IMR-90 (cell line): Measurements from ENCODE around the gene MED26. TPM values are rescaled to one million over a fixed set of nuclear protein-coding genes. Genes with fewer than 3 reads are reported as not detected.
A peak's percentile ranks its signal among the peaks of the same experiment; 100 is the strongest.

Experiments used
- ATAC-seq: fragments of 200-7000 bp; cut with Tn5 transposase; 2 replicates; pipeline ENCODE4 v1.9.1; 2020; ENCODE audit warnings: low read depth, mild to moderate bottlenecking, moderate library complexity
- BruUV-seq: library from RNA; stranded (reverse); fragments of 400-500 nt; replicated peaks from 2 replicates; lab custom pipeline; 2021; lab: Mats Ljungman, UMichigan
- CTCF ChIA-PET: fragments of 300-600 bp; formaldehyde crosslinking; extraction: SDS; loops from one replicate; lab custom pipeline; 2021; ENCODE audit warnings: antibody characterized with exemption; lab: Yijun Ruan, JAX
- POLR2A ChIA-PET: fragments of 300-600 bp; sonication (Branson Sonifier 250); formaldehyde crosslinking; loops from one replicate; lab custom pipeline; 2022; ENCODE audit warnings: antibody characterized with exemption; ENCODE audit not compliant: unreplicated experiment; lab: Charles Lee
- DNase-seq: peaks from one replicate; pipeline ENCODE4 v3.0.0; 2013
- H2AFZ ChIP-seq: replicated peaks from 2 replicates; pipeline ENCODE3; 2013; ENCODE audit warnings: low read length, mild to moderate bottlenecking; ENCODE audit not compliant: poor library complexity
- H2AK5ac ChIP-seq: 2 replicates; pipeline ENCODE4 v1.6.1; 2013; ENCODE audit warnings: low read depth, low read length, inconsistent platforms
- H2AK9ac ChIP-seq: replicated peaks from 2 replicates; pipeline ENCODE3; 2013; ENCODE audit warnings: mild to moderate bottlenecking, low read depth, low read length, moderate library complexity; ENCODE audit not compliant: poor library complexity
- H2BK120ac ChIP-seq: 2 replicates; pipeline ENCODE4 v1.6.1; 2013; ENCODE audit warnings: low read depth, low read length, inconsistent platforms
- H2BK15ac ChIP-seq: 3 replicates; pipeline ENCODE4 v1.6.1; 2013; ENCODE audit warnings: low read depth, low read length, inconsistent platforms
- H2BK20ac ChIP-seq: 2 replicates; pipeline ENCODE4 v1.6.1; 2013; ENCODE audit warnings: low read depth, mild to moderate bottlenecking, inconsistent platforms, low read length, moderate library complexity
- H2BK5ac ChIP-seq: 2 replicates; pipeline ENCODE4 v1.6.1; 2013; ENCODE audit warnings: mild to moderate bottlenecking, low read depth, low read length, inconsistent platforms; ENCODE audit not compliant: poor library complexity, severe bottlenecking
- H3K14ac ChIP-seq: replicated peaks from 2 replicates; pipeline ENCODE4 v1.6.1; 2013; ENCODE audit warnings: low read depth, low read length, inconsistent platforms
- H3K18ac ChIP-seq: 2 replicates; pipeline ENCODE4 v1.6.1; 2013; ENCODE audit warnings: low read depth, low read length, control low read depth
- H3K23ac ChIP-seq: 2 replicates; pipeline ENCODE4 v1.6.1; 2013; ENCODE audit warnings: low read depth, low read length, inconsistent platforms
- H3K27ac ChIP-seq: 2 replicates; pipeline ENCODE4 v1.5.1; 2013; ENCODE audit warnings: mild to moderate bottlenecking, control low read depth, low read length; ENCODE audit not compliant: insufficient read depth
- H3K27me3 ChIP-seq: 2 replicates; pipeline ENCODE4 v1.6.1; 2013; ENCODE audit warnings: low read length; ENCODE audit not compliant: control insufficient read depth, insufficient read depth
- H3K36me3 ChIP-seq: 2 replicates; pipeline ENCODE4 v1.6.1; 2013; ENCODE audit warnings: low read length, mixed read lengths; ENCODE audit not compliant: control insufficient read depth, insufficient read depth
- H3K4ac ChIP-seq: 2 replicates; pipeline ENCODE4 v1.6.1; 2013; ENCODE audit warnings: low read depth, low read length, inconsistent platforms
- H3K4me1 ChIP-seq: 2 replicates; pipeline ENCODE4 v1.6.1; 2013; ENCODE audit warnings: low read length, mixed read lengths; ENCODE audit not compliant: control insufficient read depth, insufficient read depth
- H3K4me2 ChIP-seq: 2 replicates; pipeline ENCODE4 v1.6.1; 2013; ENCODE audit warnings: low read depth, mild to moderate bottlenecking, control low read depth, low read length, moderate library complexity
- H3K4me3 ChIP-seq: 2 replicates; pipeline ENCODE4 v1.5.1; 2013; ENCODE audit warnings: low read depth, mild to moderate bottlenecking, control low read depth, low read length, moderate library complexity; ENCODE audit not compliant: insufficient read depth
- H3K56ac ChIP-seq: 2 replicates; pipeline ENCODE4 v1.6.1; 2013; ENCODE audit warnings: low read length, inconsistent platforms; ENCODE audit not compliant: insufficient read depth; ENCODE audit errors: extremely low read depth
- H3K79me1 ChIP-seq, 2 experiments: 2 replicates each; pipeline ENCODE4 v1.6.1; 2013; ENCODE audit warnings: low read length in 2 of 2, inconsistent platforms in 1 of 2, low read depth in 1 of 2
- H3K9ac ChIP-seq: 2 replicates; pipeline ENCODE4 v1.6.1; 2013; ENCODE audit warnings: low read depth, low read length, control low read depth
- H3K9me1 ChIP-seq: 2 replicates; pipeline ENCODE4 v1.6.1; 2013; ENCODE audit warnings: low read length, inconsistent platforms; ENCODE audit not compliant: insufficient read depth
- H3K9me3 ChIP-seq: 2 replicates; pipeline ENCODE4 v1.6.1; 2013; ENCODE audit warnings: low read length; ENCODE audit not compliant: control insufficient read depth, insufficient read depth
- H4K20me1 ChIP-seq: 2 replicates; pipeline ENCODE4 v1.6.1; 2013; ENCODE audit warnings: low read length, inconsistent platforms; ENCODE audit not compliant: insufficient read depth
- H4K5ac ChIP-seq: 2 replicates; pipeline ENCODE4 v1.6.1; 2013; ENCODE audit warnings: mild to moderate bottlenecking, low read depth, low read length, control low read depth
- H4K8ac ChIP-seq, 2 experiments: 2 replicates each; pipeline ENCODE4 v1.6.1; 2013; ENCODE audit warnings: low read depth in 2 of 2, low read length in 2 of 2, control low read depth in 1 of 2, inconsistent platforms in 1 of 2
- H4K91ac ChIP-seq: 2 replicates; pipeline ENCODE4 v1.6.1; 2013; ENCODE audit warnings: low read depth, low read length, inconsistent platforms; ENCODE audit not compliant: insufficient read depth
- BHLHE40 ChIP-seq: fragments of 150-350 bp; IDR thresholded peaks from 2 replicates; pipeline ENCODE4 v1.6.1; 2016; ENCODE audit warnings: mild to moderate bottlenecking, low read depth, low read length
- MAZ ChIP-seq: IDR thresholded peaks from 2 replicates; pipeline ENCODE4 v1.6.1; 2012; ENCODE audit warnings: low read depth, mild to moderate bottlenecking, low read length, improper control_type of control experiment, moderate library complexity, borderline replicate concordance
- NFE2L2 ChIP-seq: fragments of 150-350 bp; IDR thresholded peaks from 2 replicates; pipeline ENCODE4 v1.6.1; 2016; ENCODE audit warnings: low read depth, mild to moderate bottlenecking, low read length
- POLR2A ChIP-seq: IDR thresholded peaks from 2 replicates; pipeline ENCODE4 v1.6.1; 2012; ENCODE audit warnings: mild to moderate bottlenecking, low read depth, low read length
- RAD21 ChIP-seq: IDR thresholded peaks from 2 replicates; pipeline ENCODE4 v1.6.1; 2012; ENCODE audit warnings: low read length, improper control_type of control experiment
- RCOR1 ChIP-seq: IDR thresholded peaks from 2 replicates; pipeline ENCODE4 v1.6.1; 2012; ENCODE audit warnings: mild to moderate bottlenecking, low read length, improper control_type of control experiment; ENCODE audit not compliant: insufficient replicate concordance
- WGBS, 2 experiments: methylation state at CpG; one replicate each; pipeline versions ENCODE4 v1.1.5 to v1.1.7; 2013; ENCODE audit warnings: missing lambda C conversion rate in 2 of 2; ENCODE audit not compliant: insufficient read length in 1 of 2; ENCODE audit errors: extremely low coverage in 2 of 2; 5-methylcytosine and 5-hydroxymethylcytosine counted together
- dilution Hi-C: fragments of 300-500 bp; cut with HindIII; formaldehyde crosslinking; loops from one replicate; pipeline ENCODE4 v1.14.3; 2018; ENCODE audit warnings: low sequenced_read_pairs; ENCODE audit not compliant: unreplicated experiment
- in situ Hi-C: fragments of 300-500 bp; cut with MboI; formaldehyde crosslinking; loops from 3 replicates; pipeline ENCODE4 v1.14.3; 2019; ENCODE audit warnings: low sequenced_read_pairs, inconsistent platforms, mixed read lengths
- intact Hi-C: fragments of 100-400 bp; cut with micrococcal nuclease; formaldehyde crosslinking; loops from 2 replicates; pipeline ENCODE4 v1.10.0; 2022
- polyA plus RNA-seq, 3 experiments: library from polyadenylated mRNA; depleted of rRNA; stranded (reverse); fragments of >200 nt; gene quantifications; 2 replicates each; pipeline ENCODE4 v1.2.3, GENCODE V29; 2012; ENCODE audit warnings: low replicate concordance in 1 of 3
- total RNA-seq: library from RNA; depleted of rRNA; stranded (reverse); fragments of >200 nt; gene quantifications from 2 replicates; pipeline ENCODE4 v1.2.3, GENCODE V29; 2012
- TF ChIP-seq, protein P1 (sequence below): fragments of 150-350 bp; IDR thresholded peaks from 2 replicates; pipeline ENCODE4 v1.6.1; 2016; ENCODE audit warnings: low read depth, mild to moderate bottlenecking, low read length, moderate library complexity, borderline replicate concordance
- TF ChIP-seq, protein P2 (sequence below): conservative IDR thresholded peaks from 2 replicates; pipeline ENCODE4 v1.5.1; 2012; ENCODE audit warnings: mild to moderate bottlenecking, low read depth, low read length, improper control_type of control experiment

Gene MED26
- total and polyA plus RNA-seq, 2 of the 4 experiments (the other 2 are of a cell fraction), result 2.0 to 4.0 TPM

DNA sequence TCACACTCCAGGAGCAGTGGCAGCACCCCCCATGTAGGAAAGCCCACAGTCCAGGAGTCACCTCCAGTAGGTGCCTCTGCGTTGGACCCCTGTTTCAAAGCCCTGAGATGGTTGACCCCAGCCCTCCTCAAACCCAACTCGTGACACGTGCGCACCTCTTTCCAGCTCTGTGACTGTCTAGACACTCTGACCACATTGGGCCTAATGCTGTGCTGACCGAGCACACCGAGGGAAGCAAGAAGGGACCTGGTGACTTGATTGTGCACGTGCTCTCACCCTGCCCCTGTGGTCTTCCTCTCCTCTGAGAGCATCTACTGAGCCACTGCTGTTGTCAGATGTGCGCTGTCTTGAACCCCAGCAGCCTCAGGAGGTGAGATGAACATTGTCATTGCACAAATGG is 32.9 kb downstream of the MED26 start:
- H3K4ac ChIP-seq, result no peak overlapping the region
- H2AK5ac ChIP-seq, result no peak overlapping the region
- no peak overlapping the region for H2BK20ac ChIP-seq
- H4K91ac ChIP-seq, result no peak overlapping the region
- H3K9me1 ChIP-seq, result peaks cover 64% of the 10 kb centered on the region
- H2BK15ac ChIP-seq, result no peak overlapping the region
- no peak overlapping the region for H2AFZ ChIP-seq
- H3K4me2 ChIP-seq, result no peak overlapping the region
- H3K79me1 ChIP-seq, result peaks cover 32 to 95% of the 10 kb centered on the region in 2 experiments
- peaks cover 100% of the 10 kb centered on the region for H4K20me1 ChIP-seq
- H3K56ac ChIP-seq, result no peak overlapping the region
- H3K9me3 ChIP-seq, result no peaks in the 10 kb centered on the region
- ATAC-seq (no peak), DNase-seq (no peak)
- intact Hi-C loops, result no loop called here
- H3K4me1 ChIP-seq, result peaks cover 6% of the 10 kb centered on the region; the same call in 1 of the 2 replicates
- in situ Hi-C loops, result no loop called here
- no peak overlapping the region for H4K8ac ChIP-seq
- TSS peak; percentile 12 for BruUV-seq
- H3K14ac ChIP-seq, result no peak overlapping the region
- H3K27ac ChIP-seq, result no peak overlapping the region
- TF ChIP-seq MAZ, result no peak
- TF ChIP-seq, protein P1, sequence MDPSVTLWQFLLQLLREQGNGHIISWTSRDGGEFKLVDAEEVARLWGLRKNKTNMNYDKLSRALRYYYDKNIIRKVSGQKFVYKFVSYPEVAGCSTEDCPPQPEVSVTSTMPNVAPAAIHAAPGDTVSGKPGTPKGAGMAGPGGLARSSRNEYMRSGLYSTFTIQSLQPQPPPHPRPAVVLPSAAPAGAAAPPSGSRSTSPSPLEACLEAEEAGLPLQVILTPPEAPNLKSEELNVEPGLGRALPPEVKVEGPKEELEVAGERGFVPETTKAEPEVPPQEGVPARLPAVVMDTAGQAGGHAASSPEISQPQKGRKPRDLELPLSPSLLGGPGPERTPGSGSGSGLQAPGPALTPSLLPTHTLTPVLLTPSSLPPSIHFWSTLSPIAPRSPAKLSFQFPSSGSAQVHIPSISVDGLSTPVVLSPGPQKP, result no peak
- TF ChIP-seq, protein P2, sequence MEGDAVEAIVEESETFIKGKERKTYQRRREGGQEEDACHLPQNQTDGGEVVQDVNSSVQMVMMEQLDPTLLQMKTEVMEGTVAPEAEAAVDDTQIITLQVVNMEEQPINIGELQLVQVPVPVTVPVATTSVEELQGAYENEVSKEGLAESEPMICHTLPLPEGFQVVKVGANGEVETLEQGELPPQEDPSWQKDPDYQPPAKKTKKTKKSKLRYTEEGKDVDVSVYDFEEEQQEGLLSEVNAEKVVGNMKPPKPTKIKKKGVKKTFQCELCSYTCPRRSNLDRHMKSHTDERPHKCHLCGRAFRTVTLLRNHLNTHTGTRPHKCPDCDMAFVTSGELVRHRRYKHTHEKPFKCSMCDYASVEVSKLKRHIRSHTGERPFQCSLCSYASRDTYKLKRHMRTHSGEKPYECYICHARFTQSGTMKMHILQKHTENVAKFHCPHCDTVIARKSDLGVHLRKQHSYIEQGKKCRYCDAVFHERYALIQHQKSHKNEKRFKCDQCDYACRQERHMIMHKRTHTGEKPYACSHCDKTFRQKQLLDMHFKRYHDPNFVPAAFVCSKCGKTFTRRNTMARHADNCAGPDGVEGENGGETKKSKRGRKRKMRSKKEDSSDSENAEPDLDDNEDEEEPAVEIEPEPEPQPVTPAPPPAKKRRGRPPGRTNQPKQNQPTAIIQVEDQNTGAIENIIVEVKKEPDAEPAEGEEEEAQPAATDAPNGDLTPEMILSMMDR, result no peak
- no peak for TF ChIP-seq POLR2A
- no peak for TF ChIP-seq BHLHE40
- no peak for TF ChIP-seq NFE2L2
- no peak for TF ChIP-seq RAD21
- no peak for TF ChIP-seq RCOR1
- no peak overlapping the region for H3K9ac ChIP-seq
- no peak overlapping the region for H3K23ac ChIP-seq
- dilution Hi-C loops, result no loop called here
- H2AK9ac ChIP-seq, result no peak overlapping the region
- no peaks in the 10 kb centered on the region for H3K36me3 ChIP-seq
- 80% methylated on average over 3 of the region's 8 CpGs; no CpG with 5 or more reads in 1 of the 2 experiments for WGBS, 2 experiments
- CTCF ChIA-PET, result no interaction called here
- no peaks in the 10 kb centered on the region for H3K27me3 ChIP-seq
- no peak overlapping the region for H2BK120ac ChIP-seq
- POLR2A ChIA-PET, result no interaction called here
- H4K5ac ChIP-seq, result no peak overlapping the region
- H2BK5ac ChIP-seq, result no peak overlapping the region
- H3K4me3 ChIP-seq, result no peak overlapping the region
- no peak overlapping the region for H3K18ac ChIP-seq
